ENCODE measurements around the gene RNF186. TPM values are rescaled to one million over a fixed set of nuclear protein-coding genes. Genes with fewer than 3 reads are reported as not detected.

Gene RNF186, protein sequence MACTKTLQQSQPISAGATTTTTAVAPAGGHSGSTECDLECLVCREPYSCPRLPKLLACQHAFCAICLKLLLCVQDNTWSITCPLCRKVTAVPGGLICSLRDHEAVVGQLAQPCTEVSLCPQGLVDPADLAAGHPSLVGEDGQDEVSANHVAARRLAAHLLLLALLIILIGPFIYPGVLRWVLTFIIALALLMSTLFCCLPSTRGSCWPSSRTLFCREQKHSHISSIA
- polyA plus RNA-seq (2013): not detected

DNA sequence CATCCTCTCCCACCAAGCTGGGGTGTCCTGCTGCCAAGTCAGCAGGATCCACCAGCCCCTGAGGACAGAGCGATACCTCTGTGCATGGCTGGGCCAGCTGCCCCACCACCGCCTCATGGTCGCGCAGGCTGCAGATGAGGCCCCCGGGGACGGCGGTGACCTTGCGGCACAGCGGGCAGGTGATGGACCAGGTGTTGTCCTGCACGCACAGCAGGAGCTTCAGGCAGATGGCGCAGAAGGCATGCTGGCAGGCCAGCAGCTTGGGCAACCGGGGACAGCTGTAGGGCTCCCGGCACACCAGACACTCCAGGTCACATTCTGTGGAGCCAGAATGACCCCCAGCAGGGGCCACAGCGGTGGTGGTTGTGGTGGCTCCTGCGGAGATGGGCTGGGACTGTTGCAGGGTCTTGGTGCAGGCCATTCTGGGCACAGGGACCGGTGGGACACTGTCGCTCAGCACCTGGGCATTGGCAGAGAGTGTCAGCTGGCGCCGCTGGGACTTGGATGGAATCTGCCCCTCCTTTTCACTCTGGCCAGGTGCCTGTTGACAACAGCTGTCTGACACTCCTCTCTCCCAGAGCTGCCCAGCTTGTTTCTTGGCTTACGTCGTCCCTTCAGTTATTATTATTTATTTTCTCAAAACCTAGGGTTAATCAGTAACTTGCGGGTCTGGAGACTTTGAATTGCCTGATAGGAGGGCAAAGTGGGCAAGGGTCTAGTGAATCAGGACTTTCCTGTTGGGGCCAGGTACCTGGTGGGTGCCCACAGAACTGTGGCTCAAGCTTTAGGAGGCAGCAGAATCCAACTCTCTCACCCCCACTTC is at the start of gene RNF186:
Gene RNF186, minus strand, starts transcription at position 603 of the 823 bp plus-strand sequence. Its CDS starts 182 bp downstream, at position 421.
- DNase-seq: no peak
- 94% methylated on average over 19 of the region's 22 CpGs for WGBS (ENCODE audit: insufficient coverage)
- H3K27ac ChIP-seq (ENCODE audit: insufficient read depth in 1 of 2, low read depth in 1 of 2, low read length in 2 of 2, poor library complexity in 1 of 2, severe bottlenecking in 2 of 2): no peak within 1 kb of the TSS
- ChIA-PET CTCF (interaction anchor here (1.8 kb wide), 1 partner anchor 53 kb away, joined by 9 read pairs; no protein-coding TSS in a partner anchor), POLR2A (no interaction called here)
- peaks cover 0 to 4% (median 0%) of the 10 kb centered on the region in 5 experiments for H3K27me3 ChIP-seq (replicated peaks in 2 of 5; ENCODE audit: control insufficient read depth in 4 of 5, insufficient read depth in 5 of 5, low read length in 4 of 5)
- H3K36me3 ChIP-seq (ENCODE audit: control insufficient read depth in 4 of 4, insufficient read depth in 4 of 4, low read length in 3 of 4): no peaks in the 10 kb centered on the region
- no peaks in the 10 kb centered on the region for H3K9me3 ChIP-seq (ENCODE audit: control extremely low read depth in 1 of 5, control insufficient read depth in 4 of 5, insufficient read depth in 2 of 5, low read depth in 1 of 5, low read length in 4 of 5)
- H3K4me1 ChIP-seq (ENCODE audit: control extremely low read depth in 1 of 4, control insufficient read depth in 4 of 4, insufficient read depth in 4 of 4, low read length in 3 of 4): peaks cover 0 to 2% (median 0%) of the 10 kb centered on the region in 4 experiments
- H3K4me3 ChIP-seq (ENCODE audit: control insufficient read depth in 1 of 7, extremely low read depth in 1 of 7, insufficient read depth in 4 of 7, low read depth in 2 of 7, low read length in 6 of 7): no peak within 1 kb of the TSS

DNA sequence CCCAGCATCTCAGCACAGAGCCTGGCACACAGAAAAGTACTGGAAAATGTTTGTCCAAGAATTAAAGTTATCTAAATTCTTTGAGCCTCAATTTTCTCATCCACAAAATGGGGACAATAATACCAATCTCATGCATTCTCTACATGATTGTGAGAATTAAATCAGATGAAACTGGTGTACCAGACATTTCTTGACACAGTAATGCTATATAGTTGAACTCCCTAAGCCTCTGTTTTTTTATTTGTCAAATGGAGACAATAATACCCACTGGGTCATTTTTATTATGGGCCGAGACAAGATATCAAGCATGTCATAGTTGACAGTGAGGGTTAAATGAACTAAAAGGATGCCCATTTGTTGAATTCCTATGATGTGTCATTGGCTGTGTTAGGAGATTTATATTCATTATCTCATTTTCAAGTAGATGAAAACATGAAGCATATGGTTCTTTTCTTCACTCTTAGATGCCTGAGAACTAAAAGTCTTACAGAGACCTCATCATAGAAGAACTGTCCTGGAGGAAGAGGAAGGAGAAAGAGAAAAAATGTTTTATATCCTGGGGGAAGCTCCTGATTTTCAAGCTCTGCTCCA is 49.6 kb upstream of the RNF186 start:
- Histone ChIP-seq H3K27me3 (replicated peaks in 2 of 5; ENCODE audit: control insufficient read depth in 4 of 5, insufficient read depth in 5 of 5, low read length in 4 of 5) (peaks cover 3 to 26% (median 13%) of the 10 kb centered on the region in 5 experiments), H3K4me1 (ENCODE audit: control extremely low read depth in 1 of 4, control insufficient read depth in 4 of 4, insufficient read depth in 4 of 4, low read length in 3 of 4) (no peaks in the 10 kb centered on the region), H3K36me3 (ENCODE audit: control insufficient read depth in 4 of 4, insufficient read depth in 4 of 4, low read length in 3 of 4) (no peaks in the 10 kb centered on the region), H3K27ac (ENCODE audit: insufficient read depth in 1 of 2, low read depth in 1 of 2, low read length in 2 of 2, poor library complexity in 1 of 2, severe bottlenecking in 2 of 2) (no peak overlapping the region), H3K4me3 (ENCODE audit: control insufficient read depth in 1 of 7, extremely low read depth in 1 of 7, insufficient read depth in 4 of 7, low read depth in 2 of 7, low read length in 6 of 7) (no peak overlapping the region), H3K9me3 (ENCODE audit: control extremely low read depth in 1 of 5, control insufficient read depth in 4 of 5, insufficient read depth in 2 of 5, low read depth in 1 of 5, low read length in 4 of 5) (peaks cover 0 to 13% (median 4%) of the 10 kb centered on the region in 5 experiments)
- no CpG with 5 or more reads among the region's 1 CpG for WGBS (ENCODE audit: insufficient coverage)
- DNase-seq: no peak
- POLR2A ChIA-PET: no interaction called here
- CTCF ChIA-PET: no interaction called here

DNA sequence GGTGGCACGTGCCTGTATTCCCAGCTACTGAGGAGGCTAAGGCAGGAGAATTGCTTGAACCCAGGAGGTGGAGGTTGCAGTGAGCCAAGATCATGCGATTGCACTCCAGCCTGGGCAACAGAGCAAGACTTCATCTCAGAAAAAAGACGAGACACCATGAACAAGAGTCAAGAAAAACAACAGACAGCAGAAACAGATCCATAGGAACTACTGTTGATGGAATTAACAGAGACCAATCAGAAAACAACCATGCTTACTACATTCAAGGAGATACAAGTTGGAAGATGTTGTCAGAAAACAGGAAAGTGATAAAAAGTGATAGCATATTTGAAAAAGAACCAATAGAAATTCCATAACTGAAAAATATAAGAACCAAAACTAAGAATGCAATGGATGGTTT is 47.9 kb upstream of the RNF186 start:
- Histone ChIP-seq H3K27me3 (replicated peaks in 2 of 5; ENCODE audit: control insufficient read depth in 4 of 5, insufficient read depth in 5 of 5, low read length in 4 of 5) (peaks cover 3 to 20% (median 13%) of the 10 kb centered on the region in 5 experiments), H3K36me3 (ENCODE audit: control insufficient read depth in 4 of 4, insufficient read depth in 4 of 4, low read length in 3 of 4) (no peaks in the 10 kb centered on the region), H3K4me1 (ENCODE audit: control extremely low read depth in 1 of 4, control insufficient read depth in 4 of 4, insufficient read depth in 4 of 4, low read length in 3 of 4) (peaks cover 0 to 5% (median 0%) of the 10 kb centered on the region in 4 experiments), H3K4me3 (ENCODE audit: control insufficient read depth in 1 of 7, extremely low read depth in 1 of 7, insufficient read depth in 4 of 7, low read depth in 2 of 7, low read length in 6 of 7) (no peak overlapping the region), H3K27ac (ENCODE audit: insufficient read depth in 1 of 2, low read depth in 1 of 2, low read length in 2 of 2, poor library complexity in 1 of 2, severe bottlenecking in 2 of 2) (no peak overlapping the region), H3K9me3 (ENCODE audit: control extremely low read depth in 1 of 5, control insufficient read depth in 4 of 5, insufficient read depth in 2 of 5, low read depth in 1 of 5, low read length in 4 of 5) (peaks cover 0 to 13% (median 4%) of the 10 kb centered on the region in 5 experiments)
- WGBS (ENCODE audit: insufficient coverage): 100% methylated on average over 2 of the region's 3 CpGs
- no peak for DNase-seq
- CTCF ChIA-PET: no interaction called here
- POLR2A ChIA-PET: no interaction called here

DNA sequence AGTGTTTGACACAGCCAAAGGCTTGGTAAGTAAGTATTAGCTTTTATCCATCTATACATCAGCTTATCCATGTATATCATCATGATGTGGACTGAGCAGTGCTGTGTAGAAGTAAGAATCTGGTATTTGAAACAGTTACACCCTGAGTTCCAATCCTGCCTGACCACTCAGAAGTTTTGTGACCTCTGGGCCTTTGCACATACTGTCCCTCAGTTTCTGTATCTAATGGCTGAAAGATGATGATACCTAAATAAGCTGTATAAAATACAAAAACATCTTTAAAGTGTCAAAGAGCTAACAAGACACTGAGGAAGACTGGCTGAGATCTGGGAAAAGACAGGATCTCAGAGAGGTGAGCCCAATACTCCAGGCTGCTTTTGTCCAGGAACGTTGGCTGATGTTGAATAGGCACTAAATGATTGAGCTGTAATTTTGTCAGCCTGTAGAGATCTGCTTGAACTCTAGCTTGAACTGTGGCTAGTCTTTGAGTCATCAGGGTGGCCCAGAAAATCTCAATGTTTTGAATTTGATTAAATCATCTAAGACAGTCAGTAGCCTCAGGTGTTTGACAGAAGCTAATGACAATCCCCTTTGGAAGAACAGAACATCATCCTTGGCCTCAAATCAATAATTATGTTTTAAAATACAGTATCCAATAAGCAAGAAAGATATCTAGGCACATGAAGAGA is 46.9 kb upstream of the RNF186 start:
- Histone ChIP-seq H3K4me1 (ENCODE audit: control extremely low read depth in 1 of 4, control insufficient read depth in 4 of 4, insufficient read depth in 4 of 4, low read length in 3 of 4) (peaks cover 0 to 5% (median 0%) of the 10 kb centered on the region in 4 experiments), H3K4me3 (ENCODE audit: control insufficient read depth in 1 of 7, extremely low read depth in 1 of 7, insufficient read depth in 4 of 7, low read depth in 2 of 7, low read length in 6 of 7) (no peak overlapping the region), H3K9me3 (ENCODE audit: control extremely low read depth in 1 of 5, control insufficient read depth in 4 of 5, insufficient read depth in 2 of 5, low read depth in 1 of 5, low read length in 4 of 5) (peaks cover 0 to 13% (median 4%) of the 10 kb centered on the region in 5 experiments), H3K27ac (ENCODE audit: insufficient read depth in 1 of 2, low read depth in 1 of 2, low read length in 2 of 2, poor library complexity in 1 of 2, severe bottlenecking in 2 of 2) (no peak overlapping the region), H3K27me3 (replicated peaks in 2 of 5; ENCODE audit: control insufficient read depth in 4 of 5, insufficient read depth in 5 of 5, low read length in 4 of 5) (peaks cover 2 to 15% (median 11%) of the 10 kb centered on the region in 5 experiments), H3K36me3 (ENCODE audit: control insufficient read depth in 4 of 4, insufficient read depth in 4 of 4, low read length in 3 of 4) (no peaks in the 10 kb centered on the region)
- WGBS (ENCODE audit: insufficient coverage): 100% methylated on average over 1 of the region's 1 CpG
- no peak for DNase-seq
- CTCF ChIA-PET: interaction anchor here (1.0 to 1.1 kb wide), 2 partner anchors 10 to 15 kb away, joined by 3 read pairs; no protein-coding TSS in a partner anchor
- POLR2A ChIA-PET: no interaction called here

DNA sequence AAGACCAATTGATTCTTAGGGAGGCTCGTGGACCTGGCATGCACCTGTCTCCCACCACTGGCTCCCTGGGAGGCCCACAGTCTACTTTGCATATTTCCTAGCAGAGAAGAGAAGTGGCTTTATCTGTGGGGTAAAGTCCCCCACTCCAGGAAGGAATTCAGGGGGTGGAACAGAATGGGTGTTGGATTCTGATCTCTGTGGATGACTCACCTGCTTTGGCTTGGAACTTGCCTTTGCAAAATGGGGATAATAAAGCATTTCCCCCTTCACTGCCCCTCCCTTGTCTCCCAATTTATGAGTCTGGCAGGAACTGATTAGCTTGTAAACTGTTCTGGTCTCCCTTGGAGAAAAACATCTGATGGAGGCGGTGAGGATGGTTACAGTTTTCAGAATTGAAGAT is 46.0 kb upstream of the RNF186 start:
- WGBS (ENCODE audit: insufficient coverage): 75% methylated on average over 2 of the region's 2 CpGs
- Histone ChIP-seq H3K9me3 (ENCODE audit: control extremely low read depth in 1 of 5, control insufficient read depth in 4 of 5, insufficient read depth in 2 of 5, low read depth in 1 of 5, low read length in 4 of 5) (peaks cover 0 to 13% (median 4%) of the 10 kb centered on the region in 5 experiments), H3K27ac (ENCODE audit: insufficient read depth in 1 of 2, low read depth in 1 of 2, low read length in 2 of 2, poor library complexity in 1 of 2, severe bottlenecking in 2 of 2) (no peak overlapping the region), H3K36me3 (ENCODE audit: control insufficient read depth in 4 of 4, insufficient read depth in 4 of 4, low read length in 3 of 4) (no peaks in the 10 kb centered on the region), H3K27me3 (replicated peaks in 2 of 5; ENCODE audit: control insufficient read depth in 4 of 5, insufficient read depth in 5 of 5, low read length in 4 of 5) (peaks cover 2 to 15% (median 7%) of the 10 kb centered on the region in 5 experiments), H3K4me1 (ENCODE audit: control extremely low read depth in 1 of 4, control insufficient read depth in 4 of 4, insufficient read depth in 4 of 4, low read length in 3 of 4) (peaks cover 0 to 5% (median 0%) of the 10 kb centered on the region in 4 experiments), H3K4me3 (ENCODE audit: control insufficient read depth in 1 of 7, extremely low read depth in 1 of 7, insufficient read depth in 4 of 7, low read depth in 2 of 7, low read length in 6 of 7) (no peak overlapping the region)
- peak in 2 of 3 donors; percentile 14 to 33 for DNase-seq
- POLR2A ChIA-PET: no interaction called here
- CTCF ChIA-PET: no interaction called here

DNA sequence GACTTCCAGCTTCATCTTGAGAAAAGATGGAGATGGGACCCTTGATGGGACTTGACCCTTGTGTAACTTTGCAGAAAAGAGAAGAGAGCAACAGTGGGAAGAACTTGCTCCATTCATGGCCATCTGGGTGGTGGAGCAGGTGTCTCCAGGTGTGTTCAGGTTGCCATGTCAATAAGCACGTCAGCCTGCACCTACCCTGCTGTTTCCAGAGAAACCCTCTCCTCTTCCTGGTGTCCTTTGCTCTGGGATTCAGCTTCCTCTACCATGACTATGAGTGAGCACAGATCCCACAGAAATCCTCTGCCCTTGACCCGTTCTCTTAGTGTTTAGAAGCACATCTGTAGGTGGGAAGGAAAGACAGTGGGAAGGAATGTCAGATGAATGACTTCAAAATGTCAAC is 45.3 kb upstream of the RNF186 start:
- H3K9me3 ChIP-seq (ENCODE audit: control extremely low read depth in 1 of 5, control insufficient read depth in 4 of 5, insufficient read depth in 2 of 5, low read depth in 1 of 5, low read length in 4 of 5): peaks cover 0 to 9% (median 2%) of the 10 kb centered on the region in 5 experiments
- H3K27ac ChIP-seq (ENCODE audit: insufficient read depth in 1 of 2, low read depth in 1 of 2, low read length in 2 of 2, poor library complexity in 1 of 2, severe bottlenecking in 2 of 2): no peak overlapping the region
- H3K4me1 ChIP-seq (ENCODE audit: control extremely low read depth in 1 of 4, control insufficient read depth in 4 of 4, insufficient read depth in 4 of 4, low read length in 3 of 4): peaks cover 0 to 5% (median 0%) of the 10 kb centered on the region in 4 experiments
- 100% methylated on average over 1 of the region's 2 CpGs for WGBS (ENCODE audit: insufficient coverage)
- POLR2A ChIA-PET: no interaction called here
- no peak for DNase-seq
- CTCF ChIA-PET: no interaction called here
- H3K27me3 ChIP-seq (replicated peaks in 2 of 5; ENCODE audit: control insufficient read depth in 4 of 5, insufficient read depth in 5 of 5, low read length in 4 of 5): peaks cover 2 to 11% (median 5%) of the 10 kb centered on the region in 5 experiments
- H3K36me3 ChIP-seq (ENCODE audit: control insufficient read depth in 4 of 4, insufficient read depth in 4 of 4, low read length in 3 of 4): no peaks in the 10 kb centered on the region
- no peak overlapping the region for H3K4me3 ChIP-seq (ENCODE audit: control insufficient read depth in 1 of 7, extremely low read depth in 1 of 7, insufficient read depth in 4 of 7, low read depth in 2 of 7, low read length in 6 of 7)

Data from common myeloid progenitor, CD34-positive (primary cell).